GM19452 (cell line): ENCODE measurements around the gene ADAM19.

Experiments
- ATAC-seq: cut with Tn5 transposase; IDR thresholded peaks from one replicate; pipeline ENCODE4 v1.9.1; 2021; ENCODE audit not compliant: unreplicated experiment

The ADAM19 gene

GRCh38 chr5:157469073-157469472 is 106.5 kb downstream of the ADAM19 start:
- ATAC-seq: no peak

GRCh38 chr5:157468293-157468965 is 107.1 kb downstream of the ADAM19 start:
- ATAC-seq: no peak

GRCh38 chr5:157464519-157465171 is 110.9 kb downstream of the ADAM19 start:
- peak; percentile 83 for ATAC-seq

GRCh38 chr5:157463621-157464518 is 111.7 kb downstream of the ADAM19 start:
- ATAC-seq: peak; percentile 5

GRCh38 chr5:157463081-157463480 is 112.5 kb downstream of the ADAM19 start:
- no peak for ATAC-seq

GRCh38 chr5:157460921-157461792 is 114.4 kb downstream of the ADAM19 start:
- no peak for ATAC-seq

GRCh38 chr5:157459715-157460599 is 115.6 kb downstream of the ADAM19 start, which contains the start of gene NIPAL4:
NIPAL4 (plus strand) TSS chr5:157460213; CDS start chr5:157460321, 108 bp downstream.
- no peak for ATAC-seq

GRCh38 chr5:157458835-157459234 is 116.7 kb downstream of the ADAM19 start:
- no peak for ATAC-seq

GRCh38 chr5:157457391-157457790 is 118.2 kb downstream of the ADAM19 start:
- ATAC-seq: no peak

GRCh38 chr5:157456301-157456700 is 119.3 kb downstream of the ADAM19 start:
- no peak for ATAC-seq

- no peak for ATAC-seq
Measured at GRCh38 chr5:157455057-157455456, 120.5 kb downstream of the ADAM19 start.

GRCh38 chr5:157454273-157454672 is 121.3 kb downstream of the ADAM19 start:
- no peak for ATAC-seq

GRCh38 chr5:157451806-157452205 is 123.8 kb downstream of the ADAM19 start:
- ATAC-seq: no peak

GRCh38 chr5:157450024-157450423 is 125.6 kb downstream of the ADAM19 start:
- ATAC-seq: no peak

- no peak for ATAC-seq
Measured at GRCh38 chr5:157449011-157449723, 126.4 kb downstream of the ADAM19 start.

GRCh38 chr5:157447201-157447637 is 128.4 kb downstream of the ADAM19 start:
- no peak for ATAC-seq

- no peak for ATAC-seq
Measured at GRCh38 chr5:157446412-157446935, 129.1 kb downstream of the ADAM19 start.

- no peak for ATAC-seq
Measured at GRCh38 chr5:157445745-157446411, 129.7 kb downstream of the ADAM19 start.
